Keratinocyte (primary cell): ENCODE results near the gene GLIPR1.
"Not testable (repeated sequence)": the region's sequence is repeated elsewhere in the genome, so short reads cannot be mapped to it uniquely, and the experiment has no call there.

ENCODE experiments used
- EZH2 ChIP-seq: IDR thresholded peaks from one replicate; pipeline ENCODE4 v1.6.1; 2012; ENCODE audit warnings: inconsistent platforms, mild to moderate bottlenecking, low read length, moderate library complexity
- TF ChIP-seq, protein P1 (sequence below), 3 experiments: IDR thresholded peaks in 1 of 3; conservative IDR thresholded peaks in 1 of 3; optimal IDR thresholded peaks in 1 of 3; 2 replicates in 2 of 3; 3 replicates in 1 of 3; pipeline versions ENCODE3 to v1.5.1; 2011; ENCODE audit warnings: low read length in 3 of 3, mild to moderate bottlenecking in 3 of 3, moderate library complexity in 2 of 3, control low read depth in 1 of 3, inconsistent platforms in 1 of 3; ENCODE audit not compliant: insufficient read depth in 2 of 3; ENCODE audit errors: extremely low read depth in 1 of 3

DNA sequence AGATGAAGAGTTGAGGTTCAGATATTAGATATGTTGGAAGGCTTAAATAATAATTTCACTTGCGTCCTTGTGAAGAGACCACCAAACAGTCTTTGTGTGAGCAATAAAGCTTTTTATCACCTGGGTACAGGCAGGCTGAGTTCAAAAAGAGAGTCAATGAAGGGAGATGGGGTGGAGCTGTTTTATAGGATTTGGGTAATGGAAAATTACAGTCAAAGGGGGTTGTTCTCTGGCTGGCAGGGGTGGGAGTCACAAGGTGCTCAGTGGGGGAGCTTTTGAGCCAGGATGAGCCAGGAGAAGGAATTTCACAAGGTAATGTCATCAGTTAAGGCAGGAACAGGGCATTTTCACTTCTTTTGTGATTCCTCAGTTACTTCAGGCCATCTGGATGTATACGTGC, 3.9 kb downstream of the GLIPR1 start:
- TF ChIP-seq, protein P1, sequence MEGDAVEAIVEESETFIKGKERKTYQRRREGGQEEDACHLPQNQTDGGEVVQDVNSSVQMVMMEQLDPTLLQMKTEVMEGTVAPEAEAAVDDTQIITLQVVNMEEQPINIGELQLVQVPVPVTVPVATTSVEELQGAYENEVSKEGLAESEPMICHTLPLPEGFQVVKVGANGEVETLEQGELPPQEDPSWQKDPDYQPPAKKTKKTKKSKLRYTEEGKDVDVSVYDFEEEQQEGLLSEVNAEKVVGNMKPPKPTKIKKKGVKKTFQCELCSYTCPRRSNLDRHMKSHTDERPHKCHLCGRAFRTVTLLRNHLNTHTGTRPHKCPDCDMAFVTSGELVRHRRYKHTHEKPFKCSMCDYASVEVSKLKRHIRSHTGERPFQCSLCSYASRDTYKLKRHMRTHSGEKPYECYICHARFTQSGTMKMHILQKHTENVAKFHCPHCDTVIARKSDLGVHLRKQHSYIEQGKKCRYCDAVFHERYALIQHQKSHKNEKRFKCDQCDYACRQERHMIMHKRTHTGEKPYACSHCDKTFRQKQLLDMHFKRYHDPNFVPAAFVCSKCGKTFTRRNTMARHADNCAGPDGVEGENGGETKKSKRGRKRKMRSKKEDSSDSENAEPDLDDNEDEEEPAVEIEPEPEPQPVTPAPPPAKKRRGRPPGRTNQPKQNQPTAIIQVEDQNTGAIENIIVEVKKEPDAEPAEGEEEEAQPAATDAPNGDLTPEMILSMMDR (optimal IDR thresholded peaks at IDR 0.05 in 1 of 3, IDR thresholded peaks at IDR 0.05 in 1 of 3, conservative IDR thresholded peaks at IDR 0.05 in 1 of 3; ENCODE audit: extremely low read depth in 1 of 3, insufficient read depth in 2 of 3, low read length in 3 of 3), result not testable (repeated sequence)
- TF ChIP-seq EZH2, result not testable (repeated sequence)
